ENCODE results near the gene DLL1. TPM values are rescaled to one million over a fixed set of nuclear protein-coding genes. Genes with fewer than 3 reads are reported as not detected.

DLL1 gene
- total and polyA plus RNA-seq, 3 donors from 2014 or later = 2.8 to 5.5 (median 4.6) TPM

DNA sequence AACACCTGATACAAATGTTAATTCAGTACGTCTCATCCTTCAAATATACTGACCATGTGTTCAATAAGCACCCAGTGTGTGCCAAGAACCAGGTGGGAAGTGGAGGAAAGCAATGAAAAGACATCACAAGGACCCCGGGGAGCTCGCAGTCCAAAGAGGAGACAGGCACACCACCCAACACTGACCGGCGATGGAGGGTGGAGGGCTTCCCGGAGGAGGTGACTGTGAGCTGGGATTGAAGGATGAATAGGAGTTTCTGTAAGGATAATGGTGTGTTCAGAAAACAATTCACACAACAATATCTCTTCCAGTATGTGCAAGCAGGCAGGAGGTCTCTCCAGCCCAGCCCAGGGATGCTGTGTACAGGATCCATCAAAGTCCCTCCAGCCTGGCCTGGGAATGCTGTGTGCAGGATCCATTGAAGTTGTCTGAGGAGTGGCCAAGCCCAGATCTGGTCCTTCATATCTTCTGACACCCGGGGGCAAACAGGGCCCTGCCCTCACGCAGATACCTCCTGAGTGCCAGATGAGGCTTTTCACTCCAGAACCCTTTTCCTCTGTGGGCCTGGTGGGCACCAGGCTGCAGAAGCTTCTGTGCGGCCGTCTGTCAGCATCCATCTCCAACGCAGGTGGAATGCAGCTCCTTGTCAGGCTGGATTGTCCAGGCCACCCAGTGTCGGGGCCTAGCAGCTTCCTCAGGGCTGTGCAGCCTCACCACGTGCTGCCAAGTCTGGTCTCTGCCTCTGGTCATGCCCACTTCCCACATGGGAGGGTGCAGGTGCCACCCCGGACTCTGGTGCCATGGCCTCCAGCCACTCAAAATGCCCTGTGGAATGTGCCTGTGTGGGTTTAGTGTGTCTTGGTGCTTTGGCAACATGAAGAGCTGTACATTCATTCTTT, 36.3 kb downstream of the DLL1 start:
- 89% methylated on average over 11 to 14 of the region's 14 CpGs for WGBS, 2 donors
- intact Hi-C loops (cut with DNase I; ENCODE audit: low total_unique reads) = no loop called here
- H3K27me3 ChIP-seq = no peaks in the 10 kb centered on the region
- H3K9me3 ChIP-seq = no peaks in the 10 kb centered on the region
- H3K4me1 ChIP-seq = peaks cover 4% of the 10 kb centered on the region
- H3K4me3 ChIP-seq = no peak overlapping the region
- DNase-seq = no peak
- H3K36me3 ChIP-seq (ENCODE audit: low read depth, missing control alignments) = no peaks in the 10 kb centered on the region
- no peak for TF ChIP-seq POLR2A (IDR thresholded peaks at IDR 0.05)
- TF ChIP-seq, protein P1, sequence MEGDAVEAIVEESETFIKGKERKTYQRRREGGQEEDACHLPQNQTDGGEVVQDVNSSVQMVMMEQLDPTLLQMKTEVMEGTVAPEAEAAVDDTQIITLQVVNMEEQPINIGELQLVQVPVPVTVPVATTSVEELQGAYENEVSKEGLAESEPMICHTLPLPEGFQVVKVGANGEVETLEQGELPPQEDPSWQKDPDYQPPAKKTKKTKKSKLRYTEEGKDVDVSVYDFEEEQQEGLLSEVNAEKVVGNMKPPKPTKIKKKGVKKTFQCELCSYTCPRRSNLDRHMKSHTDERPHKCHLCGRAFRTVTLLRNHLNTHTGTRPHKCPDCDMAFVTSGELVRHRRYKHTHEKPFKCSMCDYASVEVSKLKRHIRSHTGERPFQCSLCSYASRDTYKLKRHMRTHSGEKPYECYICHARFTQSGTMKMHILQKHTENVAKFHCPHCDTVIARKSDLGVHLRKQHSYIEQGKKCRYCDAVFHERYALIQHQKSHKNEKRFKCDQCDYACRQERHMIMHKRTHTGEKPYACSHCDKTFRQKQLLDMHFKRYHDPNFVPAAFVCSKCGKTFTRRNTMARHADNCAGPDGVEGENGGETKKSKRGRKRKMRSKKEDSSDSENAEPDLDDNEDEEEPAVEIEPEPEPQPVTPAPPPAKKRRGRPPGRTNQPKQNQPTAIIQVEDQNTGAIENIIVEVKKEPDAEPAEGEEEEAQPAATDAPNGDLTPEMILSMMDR (IDR thresholded peaks at IDR 0.05) = no peak
- H3K27ac ChIP-seq = no peak overlapping the region

DNA sequence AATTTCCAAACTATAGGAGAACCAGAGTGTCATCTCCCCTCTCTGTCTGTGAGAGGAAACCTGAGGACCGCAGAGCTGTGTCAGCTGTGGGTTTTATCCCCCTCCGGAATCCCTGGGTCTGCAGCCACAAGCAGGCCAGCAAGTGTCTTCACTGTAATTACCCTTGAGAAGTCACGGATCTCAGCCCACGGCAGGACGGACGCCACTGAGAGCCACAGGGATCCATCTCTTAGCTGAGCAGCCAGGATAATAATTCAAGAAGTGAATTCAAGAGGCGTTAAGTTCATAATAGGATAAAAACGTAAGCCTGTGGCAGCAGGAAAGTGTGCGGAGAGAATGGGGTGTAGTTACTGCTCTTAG, 37.0 kb downstream of the DLL1 start:
- intact Hi-C loops (cut with DNase I; ENCODE audit: low total_unique reads) = no loop called here
- Histone ChIP-seq H3K27me3 (no peaks in the 10 kb centered on the region), H3K36me3 (ENCODE audit: low read depth, missing control alignments) (no peaks in the 10 kb centered on the region), H3K4me3 (no peak overlapping the region), H3K4me1 (peaks cover 4% of the 10 kb centered on the region), H3K9me3 (no peaks in the 10 kb centered on the region), H3K27ac (no peak overlapping the region)
- WGBS, 2 donors = 92 to 94% methylated on average over 9 of the region's 9 CpGs
- no peak for DNase-seq
- no peak for TF ChIP-seq POLR2A (IDR thresholded peaks at IDR 0.05)
- TF ChIP-seq, protein P1 (IDR thresholded peaks at IDR 0.05) = no peak

DNA sequence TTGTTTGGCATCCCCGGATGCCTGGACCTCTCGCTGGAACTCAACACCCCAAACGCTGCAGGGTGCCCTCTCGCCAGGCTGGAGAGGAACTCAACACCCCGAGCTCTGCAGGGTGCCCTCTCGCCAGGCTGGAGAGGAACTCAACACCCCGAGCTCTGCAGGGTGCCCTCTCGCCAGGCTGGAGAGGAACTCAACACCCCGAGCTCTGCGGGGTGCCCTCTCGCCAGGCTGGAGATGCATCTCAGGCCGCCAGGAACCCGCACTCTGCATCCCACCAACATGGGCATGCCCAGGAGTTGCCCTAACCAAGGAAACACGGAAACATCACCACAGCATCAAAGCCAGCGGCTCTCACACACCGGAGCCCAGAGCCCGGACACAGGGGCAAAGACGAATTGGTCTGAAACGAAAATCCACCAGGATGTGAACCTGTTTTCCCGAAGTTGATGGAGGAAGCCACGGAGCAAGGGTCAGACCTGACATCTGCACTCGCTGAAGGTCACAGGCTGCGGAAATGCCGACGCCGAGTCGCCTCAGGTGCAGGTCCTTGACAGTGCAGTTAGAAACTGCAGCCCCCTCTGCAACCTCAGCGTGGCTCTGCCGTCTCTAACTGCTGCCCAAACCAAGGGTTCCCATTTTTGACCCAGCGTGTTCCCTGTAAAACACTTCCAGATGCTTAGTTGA, 37.5 kb downstream of the DLL1 start:
- no peak overlapping the region for H3K4me3 ChIP-seq
- peaks cover 4% of the 10 kb centered on the region for H3K4me1 ChIP-seq
- TF ChIP-seq, protein P1 (IDR thresholded peaks at IDR 0.05) = no peak
- TF ChIP-seq POLR2A (IDR thresholded peaks at IDR 0.05) = no peak
- H3K27me3 ChIP-seq = no peaks in the 10 kb centered on the region
- 89 to 91% methylated on average over 23 to 30 of the region's 30 CpGs for WGBS, 2 donors
- no peak for DNase-seq
- no peak overlapping the region for H3K27ac ChIP-seq
- H3K36me3 ChIP-seq (ENCODE audit: low read depth, missing control alignments) = no peaks in the 10 kb centered on the region
- intact Hi-C loops (cut with DNase I; ENCODE audit: low total_unique reads) = no loop called here
- no peaks in the 10 kb centered on the region for H3K9me3 ChIP-seq

DNA sequence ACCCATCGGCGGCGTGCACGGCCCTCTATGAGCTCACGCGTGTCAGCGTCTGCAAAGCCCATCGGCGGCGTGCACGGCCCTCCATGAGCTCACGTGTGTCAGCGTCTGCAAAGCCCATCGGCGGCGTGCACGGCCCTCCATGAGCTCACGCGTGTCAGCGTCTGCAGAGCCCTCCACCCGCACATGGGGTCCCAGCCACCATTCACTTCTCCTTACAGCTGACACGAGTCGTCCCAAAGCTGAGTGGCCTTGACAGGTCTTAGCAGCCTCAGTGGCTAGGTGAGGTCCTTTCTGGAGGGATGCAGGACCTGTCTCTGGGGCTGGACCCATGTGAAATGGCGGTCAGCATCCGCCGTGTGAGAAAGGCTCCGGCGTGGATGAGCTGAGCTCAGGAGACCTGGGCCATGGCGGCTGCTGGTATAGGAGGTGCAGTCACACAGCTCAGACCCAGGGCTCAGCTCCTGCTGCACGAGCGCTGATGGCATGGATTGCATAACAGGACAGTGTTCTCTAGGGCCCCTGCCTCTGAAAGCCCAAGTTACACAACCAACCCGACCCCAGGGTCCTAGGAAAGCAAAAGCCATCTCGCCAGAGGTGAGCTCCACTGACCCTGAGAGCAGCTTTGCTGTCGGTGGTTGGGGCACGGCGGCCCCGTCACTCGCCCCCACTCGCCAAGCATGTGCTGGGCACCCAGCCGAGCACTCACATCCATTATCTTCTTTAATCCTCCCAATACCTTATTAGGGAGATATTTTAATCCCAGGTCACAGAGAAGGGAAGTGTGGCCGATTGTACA, 38.9 kb downstream of the DLL1 start:
- no peaks in the 10 kb centered on the region for H3K27me3 ChIP-seq
- H3K4me3 ChIP-seq = no peak overlapping the region
- WGBS, 2 donors = 92 to 94% methylated on average over 27 to 41 of the region's 41 CpGs
- no peaks in the 10 kb centered on the region for H3K36me3 ChIP-seq (ENCODE audit: low read depth, missing control alignments)
- peaks cover 4% of the 10 kb centered on the region for H3K4me1 ChIP-seq
- H3K27ac ChIP-seq = no peak overlapping the region
- intact Hi-C loops (cut with DNase I; ENCODE audit: low total_unique reads) = no loop called here
- no peak for TF ChIP-seq POLR2A (IDR thresholded peaks at IDR 0.05)
- TF ChIP-seq, protein P1 (IDR thresholded peaks at IDR 0.05) = no peak
- DNase-seq = no peak
- H3K9me3 ChIP-seq = no peaks in the 10 kb centered on the region
